Fibroblast of lung (primary cell): ENCODE results near the gene SIRPB1. TPM values are rescaled to one million over a fixed set of nuclear protein-coding genes. Genes with fewer than 3 reads are reported as not detected.

Experiments
- DNase-seq, 2 donors: peaks; one replicate each; pipeline versions ENCODE4 v3.0.0 to v3.0.0-alpha.2; 2010; ENCODE audit warnings: low read depth in 2 of 2
- H2AFZ ChIP-seq: 2 replicates; pipeline ENCODE4 v1.5.1; 2012; ENCODE audit warnings: low read length, control low read depth, inconsistent platforms
- H3K27ac ChIP-seq: 2 replicates; pipeline ENCODE4 v1.5.1; 2011; ENCODE audit warnings: low read length, control low read depth; ENCODE audit not compliant: insufficient read depth
- H3K27me3 ChIP-seq: 2 replicates; pipeline ENCODE4 v1.5.1; 2011; ENCODE audit warnings: mild to moderate bottlenecking, low read length; ENCODE audit not compliant: control insufficient read depth, insufficient read depth
- H3K36me3 ChIP-seq: 2 replicates; pipeline ENCODE4 v1.5.1; 2011; ENCODE audit warnings: low read length; ENCODE audit not compliant: control insufficient read depth, insufficient read depth
- H3K4me1 ChIP-seq: 2 replicates; pipeline ENCODE4 v1.5.1; 2011; ENCODE audit warnings: low read length; ENCODE audit not compliant: control insufficient read depth, insufficient read depth; ENCODE audit errors: extremely low read depth
- H3K4me2 ChIP-seq: 2 replicates; pipeline ENCODE4 v1.5.1; 2011; ENCODE audit warnings: low read length, control low read depth; ENCODE audit not compliant: insufficient read depth; ENCODE audit errors: extremely low read depth
- H3K4me3 ChIP-seq, 4 experiments: fragments of 200-600 bp in 1 of 4; sonication (generic) in 1 of 4; replicated peaks in 1 of 4; 2 replicates each; pipeline ENCODE4 v1.5.1; 2011 to 2016; ENCODE audit warnings: low read length in 4 of 4, low read depth in 3 of 4, mild to moderate bottlenecking in 3 of 4, control low read depth in 2 of 4, inconsistent platforms in 1 of 4, mixed read lengths in 1 of 4; ENCODE audit not compliant: insufficient read depth in 1 of 4; ENCODE audit errors: control extremely low read depth in 1 of 4
- H3K79me2 ChIP-seq: 2 replicates; pipeline ENCODE4 v1.5.1; 2012; ENCODE audit warnings: mild to moderate bottlenecking, low read length, inconsistent platforms; ENCODE audit not compliant: control insufficient read depth, insufficient read depth
- H3K9ac ChIP-seq: 2 replicates; pipeline ENCODE4 v1.5.1; 2011; ENCODE audit warnings: mild to moderate bottlenecking, low read length, control low read depth; ENCODE audit not compliant: insufficient read depth
- H3K9me3 ChIP-seq: 2 replicates; pipeline ENCODE4 v1.5.1; 2012; ENCODE audit warnings: low read depth, low read length; ENCODE audit not compliant: control insufficient read depth, insufficient read depth
- H4K20me1 ChIP-seq: 2 replicates; pipeline ENCODE4 v1.5.1; 2011; ENCODE audit warnings: low read length; ENCODE audit not compliant: control insufficient read depth, insufficient read depth; ENCODE audit errors: extremely low read depth
- CTCF ChIP-seq, 2 donors: IDR thresholded peaks in 1 of 2; conservative IDR thresholded peaks in 1 of 2; 1 replicate in 1 of 2; 2 replicates in 1 of 2; pipeline ENCODE4 v1.5.1; 2011 to 2012; ENCODE audit warnings: low read length in 2 of 2, control low read depth in 1 of 2, inconsistent platforms in 1 of 2, low read depth in 1 of 2, mild to moderate bottlenecking in 1 of 2
- EZH2 ChIP-seq: IDR thresholded peaks from 2 replicates; pipeline ENCODE4 v1.5.1; 2012; ENCODE audit warnings: low read length, control low read depth, mild to moderate bottlenecking; ENCODE audit errors: missing control alignments
- polyA plus RNA-seq, 2 donors: library from polyadenylated mRNA; depleted of rRNA in 1 of 2; stranded (reverse) in 1 of 2; unstranded in 1 of 2; fragments of >200 nt; gene quantifications; 2 replicates each; pipeline ENCODE4 v1.2.1, GENCODE V29; 2011 to 2012; ENCODE audit warnings: missing spikeins in 1 of 2
- total RNA-seq: library from RNA; depleted of rRNA; stranded (reverse); fragments of >200 nt; gene quantifications from 2 replicates; pipeline ENCODE4 v1.2.1, GENCODE V29; 2014

The SIRPB1 gene
- total and polyA plus RNA-seq, 2 donors (not counting 1 experiment from before 2014, with no cell fraction given), result 0.17 TPM; not detected in 1

GRCh38 chr20:1628621-1629020 lies 8.8 kb upstream of the SIRPB1 start:
- H3K27ac ChIP-seq, result no peak overlapping the region
- no peaks in the 10 kb centered on the region for H3K9me3 ChIP-seq
- no peak overlapping the region for H3K9ac ChIP-seq
- no peak overlapping the region for H2AFZ ChIP-seq
- H3K4me1 ChIP-seq, result no peaks in the 10 kb centered on the region
- no peak for DNase-seq
- TF ChIP-seq EZH2, result no peak
- no peak for TF ChIP-seq CTCF (conservative IDR thresholded peaks at IDR 0.05 in 1 of 2, IDR thresholded peaks at IDR 0.05 in 1 of 2; ENCODE audit: low read depth in 1 of 2, low read length in 2 of 2)
- no peak overlapping the region for H3K4me2 ChIP-seq
- H4K20me1 ChIP-seq, result no peaks in the 10 kb centered on the region
- no peaks in the 10 kb centered on the region for H3K79me2 ChIP-seq
- H3K27me3 ChIP-seq, result peaks cover 3% of the 10 kb centered on the region
- no peaks in the 10 kb centered on the region for H3K36me3 ChIP-seq
- H3K4me3 ChIP-seq, result no peak overlapping the region

GRCh38 chr20:1627200-1627550 lies 7.4 kb upstream of the SIRPB1 start:
- H3K9me3 ChIP-seq, result no peaks in the 10 kb centered on the region
- no peak overlapping the region for H3K4me2 ChIP-seq
- peaks cover 3% of the 10 kb centered on the region for H3K27me3 ChIP-seq
- H4K20me1 ChIP-seq, result no peaks in the 10 kb centered on the region
- H3K9ac ChIP-seq, result no peak overlapping the region
- no peak overlapping the region for H2AFZ ChIP-seq
- TF ChIP-seq EZH2, result no peak
- TF ChIP-seq CTCF (conservative IDR thresholded peaks at IDR 0.05 in 1 of 2, IDR thresholded peaks at IDR 0.05 in 1 of 2; ENCODE audit: low read depth in 1 of 2, low read length in 2 of 2), result no peak
- DNase-seq, result no peak
- no peaks in the 10 kb centered on the region for H3K36me3 ChIP-seq
- H3K79me2 ChIP-seq, result no peaks in the 10 kb centered on the region
- no peaks in the 10 kb centered on the region for H3K4me1 ChIP-seq
- no peak overlapping the region for H3K27ac ChIP-seq
- H3K4me3 ChIP-seq, result no peak overlapping the region

- peaks cover 3% of the 10 kb centered on the region for H3K27me3 ChIP-seq
These were observed 6.9 kb upstream of the SIRPB1 start for GRCh38 chr20:1626528-1627199.

More at GRCh38 chr20:1626528-1627199, 6.9 kb upstream of the SIRPB1 start:
- DNase-seq, result no peak
- Histone ChIP-seq H3K79me2 (no peaks in the 10 kb centered on the region), H3K4me1 (no peaks in the 10 kb centered on the region), H3K4me2 (no peak overlapping the region), H3K27ac (no peak overlapping the region), H4K20me1 (no peaks in the 10 kb centered on the region), H3K36me3 (no peaks in the 10 kb centered on the region), H3K9ac (no peak overlapping the region), H3K9me3 (no peaks in the 10 kb centered on the region), H2AFZ (no peak overlapping the region), H3K4me3 (no peak overlapping the region)
- TF ChIP-seq CTCF (conservative IDR thresholded peaks at IDR 0.05 in 1 of 2, IDR thresholded peaks at IDR 0.05 in 1 of 2; ENCODE audit: low read depth in 1 of 2, low read length in 2 of 2), result no peak
